Uterus (tissue), 2 donors: Measurements from ENCODE around the gene BICDL2.

Source experiments
- CTCF ChIP-seq, 4 experiments: fragments of 200-600 bp in 2 of 4; fragments of 450-650 bp in 2 of 4; sonication (generic) in 2 of 4; IDR thresholded peaks; one replicate each; pipeline ENCODE4 v1.5.1; 2016 to 2019; ENCODE audit warnings: antibody characterized with exemption in 4 of 4, mild to moderate bottlenecking in 2 of 4, moderate library complexity in 1 of 4
- POLR2A ChIP-seq, 2 donors: fragments of 450-650 bp; IDR thresholded peaks; one replicate each; pipeline ENCODE4 v1.6.1; 2016; ENCODE audit warnings: antibody characterized with exemption in 2 of 2, mild to moderate bottlenecking in 1 of 2, moderate library complexity in 1 of 2

GRCh38 chr16:3068487-3068886, 31.7 kb upstream of the BICDL2 start:
- TF ChIP-seq CTCF (IDR thresholded peaks at IDR 0.05) (no peak), POLR2A (IDR thresholded peaks at IDR 0.05) (no peak)
